Bronchial epithelial cell (primary cell): ENCODE results near the gene ECM1. TPM values are rescaled to one million over a fixed set of nuclear protein-coding genes. Genes with fewer than 3 reads are reported as not detected.

ENCODE experiments used
- DNase-seq: peaks from one replicate; pipeline ENCODE4 v3.0.0-alpha.2; 2010; ENCODE audit warnings: low read depth
- FAIRE-seq: peaks from 2 replicates; lab custom pipeline; 2011; peaks lifted over from hg19 to GRCh38; lab: Jason Lieb, UNC
- H3K27me3 ChIP-seq: 2 replicates; pipeline ENCODE4 v1.5.1; 2011; ENCODE audit warnings: low read length; ENCODE audit not compliant: control insufficient read depth, insufficient read depth
- H3K36me3 ChIP-seq: 2 replicates; pipeline ENCODE4 v1.5.1; 2011; ENCODE audit warnings: low read length; ENCODE audit not compliant: control insufficient read depth, insufficient read depth
- H3K4me3 ChIP-seq: 2 replicates; pipeline ENCODE4 v1.5.1; 2011; ENCODE audit warnings: mild to moderate bottlenecking, low read depth, low read length, control low read depth
- CTCF ChIP-seq: IDR thresholded peaks from 2 replicates; pipeline ENCODE4 v1.5.1; 2011; ENCODE audit warnings: mild to moderate bottlenecking, moderate library complexity, low read length, control low read depth, inconsistent platforms; ENCODE audit not compliant: insufficient read depth, severe bottlenecking
- total RNA-seq: library from RNA; depleted of rRNA; stranded (reverse); fragments of >200 nt; gene quantifications from 2 replicates; pipeline ENCODE4 v1.2.1, GENCODE V29; 2014

The ECM1 gene
- total RNA-seq, 1 donor from 2014 or later = 5.8 TPM

- DNase-seq = peak; percentile 76
- Histone ChIP-seq H3K4me3 (no peak overlapping the region), H3K27me3 (no peaks in the 10 kb centered on the region), H3K36me3 (no peaks in the 10 kb centered on the region)
- FAIRE-seq = no peak
- no peak for TF ChIP-seq CTCF
Observed at GRCh38 chr1:150528196-150528595, 20.3 kb downstream of the ECM1 start.

GRCh38 chr1:150529017-150529416 lies 21.1 kb downstream of the ECM1 start:
- Histone ChIP-seq H3K36me3 (no peaks in the 10 kb centered on the region), H3K4me3 (no peak overlapping the region), H3K27me3 (no peaks in the 10 kb centered on the region)
- no peak for TF ChIP-seq CTCF
- peak; percentile 78 for DNase-seq
- no peak for FAIRE-seq

GRCh38 chr1:150530491-150531159 lies 22.7 kb downstream of the ECM1 start:
- no peak overlapping the region for H3K4me3 ChIP-seq
- no peak for DNase-seq
- H3K36me3 ChIP-seq = no peaks in the 10 kb centered on the region
- FAIRE-seq = no peak
- no peak for TF ChIP-seq CTCF
- H3K27me3 ChIP-seq = no peaks in the 10 kb centered on the region

- H3K27me3 ChIP-seq = no peaks in the 10 kb centered on the region
- TF ChIP-seq CTCF = no peak
- no peak for FAIRE-seq
- no peaks in the 10 kb centered on the region for H3K36me3 ChIP-seq
- H3K4me3 ChIP-seq = no peak overlapping the region
- DNase-seq = no peak
Observed at GRCh38 chr1:150532860-150533259, 25.0 kb downstream of the ECM1 start.

- no peak for TF ChIP-seq CTCF
- FAIRE-seq (no peak), DNase-seq (peak; percentile 52)
- no peaks in the 10 kb centered on the region for H3K36me3 ChIP-seq
- no peaks in the 10 kb centered on the region for H3K27me3 ChIP-seq
- H3K4me3 ChIP-seq = no peak overlapping the region
Observed at GRCh38 chr1:150534002-150534401, 26.1 kb downstream of the ECM1 start.
